IPS-15b (cell line): ENCODE data around the gene TGFB3.
A peak's percentile ranks its signal among the peaks of the same experiment; 100 is the strongest.
"Not testable (repeated sequence)": the region's sequence is repeated elsewhere in the genome, so short reads cannot be mapped to it uniquely, and the experiment has no call there.

Source experiments
- H3K27me3 ChIP-seq: one replicate; pipeline ENCODE4 v1.6.1; 2013; ENCODE audit warnings: low read length; ENCODE audit not compliant: control insufficient read depth, insufficient read depth
- H3K36me3 ChIP-seq: one replicate; pipeline ENCODE4 v1.6.1; 2013; ENCODE audit warnings: low read length; ENCODE audit not compliant: control insufficient read depth, insufficient read depth
- H3K4me1 ChIP-seq: one replicate; pipeline ENCODE4 v1.6.1; 2013; ENCODE audit warnings: mild to moderate bottlenecking, low read length; ENCODE audit not compliant: control insufficient read depth, insufficient read depth
- H3K4me3 ChIP-seq: one replicate; pipeline ENCODE4 v1.5.1; 2013; ENCODE audit warnings: low read depth, low read length
- H3K9ac ChIP-seq: one replicate; pipeline ENCODE4 v1.6.1; 2013; ENCODE audit warnings: low read depth, mild to moderate bottlenecking, low read length
- H3K9me3 ChIP-seq: one replicate; pipeline ENCODE4 v1.6.1; 2013; ENCODE audit warnings: mild to moderate bottlenecking, low read length; ENCODE audit not compliant: control insufficient read depth, insufficient read depth

TGFB3 gene

DNA sequence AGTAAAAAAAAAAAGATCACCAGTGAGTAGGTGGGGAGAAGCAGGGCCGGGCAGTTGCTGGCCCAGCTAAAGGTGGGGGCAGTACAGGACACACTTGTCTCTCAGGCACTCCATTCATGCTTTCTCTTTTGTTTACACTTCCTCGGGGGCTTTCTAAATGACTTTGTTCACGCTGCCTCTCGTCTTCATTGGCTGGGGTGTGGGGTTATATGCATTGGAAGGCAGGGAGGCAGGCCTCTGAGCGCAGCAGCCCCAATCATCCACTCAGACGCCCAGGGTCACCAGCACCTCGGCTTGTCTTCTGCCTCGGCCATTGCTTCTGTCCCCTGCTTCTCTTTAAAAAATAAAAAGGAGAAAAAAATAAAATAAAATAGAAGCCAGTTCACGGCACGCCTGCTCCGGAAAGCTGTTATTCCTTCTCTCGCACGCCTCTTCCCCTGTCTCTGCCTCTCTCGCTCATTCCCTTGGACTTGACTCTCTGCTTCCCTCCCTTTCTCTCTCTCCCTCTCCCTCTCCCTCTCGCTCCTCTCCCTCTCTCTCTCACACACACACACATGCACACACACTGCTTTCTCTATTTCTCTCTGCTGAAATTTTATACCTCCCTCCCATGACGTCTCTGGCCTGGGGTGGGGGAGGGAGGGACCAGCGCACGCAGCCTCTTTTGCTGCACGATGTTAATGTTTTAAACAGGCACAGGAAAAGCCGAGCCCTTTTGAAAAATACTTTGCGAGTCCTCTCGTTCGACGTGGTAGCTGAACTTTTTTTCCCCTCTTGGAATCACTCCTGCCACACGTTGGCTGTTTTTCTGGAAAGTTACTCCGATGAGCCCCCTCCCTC lies at the start of gene TGFB3:
Gene TGFB3, minus strand, starts transcription at position 570 of the 840 bp plus-strand sequence. CDS start 1,102 bp downstream, outside the sequence.
- Histone ChIP-seq H3K36me3 (no peaks in the 10 kb centered on the region), H3K9ac (no peak within 1 kb of the TSS), H3K4me1 (peaks cover 13% of the 10 kb centered on the region), H3K27me3 (peaks cover 26% of the 10 kb centered on the region), H3K9me3 (no peaks in the 10 kb centered on the region), H3K4me3 (peak within 1 kb of the TSS; percentile 70)

DNA sequence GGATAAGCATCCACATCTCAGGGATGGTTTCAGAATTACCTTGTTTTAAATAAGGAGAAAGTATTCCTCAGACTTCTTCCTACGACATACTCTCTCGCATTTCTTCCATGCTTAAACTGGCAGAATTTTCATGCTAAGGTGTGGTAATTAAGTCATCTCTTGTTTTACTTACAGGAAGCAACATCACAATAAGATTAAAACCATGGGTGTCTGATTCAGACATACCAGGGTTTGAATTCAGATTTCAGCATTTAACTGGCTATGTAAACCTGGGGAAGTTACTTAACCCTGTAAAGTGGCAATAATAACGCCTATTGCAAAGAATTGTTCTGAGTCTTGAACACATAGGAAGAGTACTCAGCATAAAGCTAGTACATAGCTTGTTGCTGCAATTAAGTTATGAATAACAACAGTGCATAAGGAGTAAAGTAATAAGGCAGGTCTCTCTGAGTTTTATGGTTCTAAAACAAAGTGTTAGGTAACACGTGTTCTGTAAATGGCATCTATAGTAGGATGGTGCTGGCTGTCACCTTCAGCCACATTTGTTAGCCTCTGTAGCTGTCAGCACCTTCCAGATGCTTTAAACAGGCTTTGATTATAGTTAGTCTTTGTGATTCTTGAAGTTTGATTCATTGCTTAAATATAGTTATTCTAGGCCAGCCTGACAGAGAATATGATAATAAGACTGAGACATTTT lies 42.6 kb upstream of the TGFB3 start:
- Histone ChIP-seq H3K36me3 (no peaks in the 10 kb centered on the region), H3K27me3 (no peaks in the 10 kb centered on the region), H3K4me1 (no peaks in the 10 kb centered on the region), H3K9ac (no peak overlapping the region), H3K9me3 (no peaks in the 10 kb centered on the region), H3K4me3 (no peak overlapping the region)

DNA sequence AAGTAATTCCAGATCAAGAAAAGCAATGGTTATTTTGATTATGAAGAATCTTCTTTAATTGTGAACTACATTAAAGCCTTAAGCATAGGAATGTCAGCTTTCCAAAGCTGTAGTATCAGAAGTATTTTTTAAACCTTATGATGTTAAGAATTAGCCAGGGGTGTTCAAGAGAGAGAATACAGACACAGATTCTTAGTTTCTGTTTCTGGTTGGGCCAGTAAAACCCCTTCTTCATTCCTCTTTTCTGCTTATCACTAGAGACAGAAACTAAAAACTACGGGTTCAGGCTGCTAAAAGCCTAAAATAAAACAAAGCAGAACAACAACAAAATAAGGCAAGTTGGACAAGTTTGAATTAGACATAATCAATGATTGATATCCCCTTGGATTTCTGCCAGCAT lies 42.0 kb upstream of the TGFB3 start:
- no peak overlapping the region for H3K4me3 ChIP-seq
- no peaks in the 10 kb centered on the region for H3K36me3 ChIP-seq
- H3K4me1 ChIP-seq, result no peaks in the 10 kb centered on the region
- no peaks in the 10 kb centered on the region for H3K9me3 ChIP-seq
- no peaks in the 10 kb centered on the region for H3K27me3 ChIP-seq
- H3K9ac ChIP-seq, result no peak overlapping the region

DNA sequence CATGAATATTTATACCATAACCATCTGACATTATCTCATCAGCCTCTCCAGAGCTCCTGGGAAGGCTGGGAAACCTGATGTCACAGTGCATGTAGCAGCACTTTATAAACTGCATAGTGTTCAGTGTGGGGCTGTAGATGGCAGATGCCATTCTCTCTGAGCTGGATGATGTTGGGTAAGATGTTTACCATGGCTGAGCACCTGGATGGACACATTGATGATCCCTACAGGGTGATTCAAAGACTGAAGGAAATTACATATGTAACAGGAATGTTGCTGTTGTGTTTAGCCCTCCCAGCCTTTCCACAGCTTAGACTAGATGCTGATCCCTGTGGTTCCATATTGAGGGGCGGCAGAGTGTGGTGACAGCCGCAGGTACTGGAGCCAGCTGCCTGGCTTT lies 41.2 kb upstream of the TGFB3 start:
- Histone ChIP-seq H3K4me1 (no peaks in the 10 kb centered on the region), H3K9ac (no peak overlapping the region), H3K9me3 (no peaks in the 10 kb centered on the region), H3K4me3 (no peak overlapping the region), H3K27me3 (no peaks in the 10 kb centered on the region), H3K36me3 (no peaks in the 10 kb centered on the region)

- Histone ChIP-seq H3K9ac (no peak overlapping the region), H3K36me3 (no peaks in the 10 kb centered on the region), H3K9me3 (no peaks in the 10 kb centered on the region), H3K4me1 (no peaks in the 10 kb centered on the region), H3K4me3 (no peak overlapping the region), H3K27me3 (no peaks in the 10 kb centered on the region)
Observed at GRCh38 chr14:76019676-76020075, 37.9 kb upstream of the TGFB3 start.

DNA sequence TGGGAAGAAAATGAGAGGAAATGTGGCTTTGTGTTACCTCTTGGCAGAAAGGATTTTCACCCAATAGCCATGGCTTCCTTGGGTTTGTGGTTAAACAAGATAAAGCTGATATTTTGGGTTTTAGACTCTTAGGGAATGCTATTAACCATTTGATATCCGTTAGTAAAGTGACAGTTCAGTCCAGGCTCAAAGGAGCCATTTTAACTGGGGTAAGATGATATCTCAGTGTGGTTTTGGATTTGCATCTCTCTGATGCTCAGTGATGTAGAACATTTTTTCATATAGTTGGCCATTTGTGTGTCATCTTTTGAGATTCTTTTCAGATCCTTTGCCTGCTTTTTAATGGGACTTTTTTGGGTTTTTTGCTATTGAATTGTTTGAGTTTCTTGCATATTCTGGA lies 33.9 kb upstream of the TGFB3 start:
- Histone ChIP-seq H3K9ac (no peak overlapping the region), H3K9me3 (no peaks in the 10 kb centered on the region), H3K36me3 (no peaks in the 10 kb centered on the region), H3K27me3 (no peaks in the 10 kb centered on the region), H3K4me1 (no peaks in the 10 kb centered on the region), H3K4me3 (no peak overlapping the region)

DNA sequence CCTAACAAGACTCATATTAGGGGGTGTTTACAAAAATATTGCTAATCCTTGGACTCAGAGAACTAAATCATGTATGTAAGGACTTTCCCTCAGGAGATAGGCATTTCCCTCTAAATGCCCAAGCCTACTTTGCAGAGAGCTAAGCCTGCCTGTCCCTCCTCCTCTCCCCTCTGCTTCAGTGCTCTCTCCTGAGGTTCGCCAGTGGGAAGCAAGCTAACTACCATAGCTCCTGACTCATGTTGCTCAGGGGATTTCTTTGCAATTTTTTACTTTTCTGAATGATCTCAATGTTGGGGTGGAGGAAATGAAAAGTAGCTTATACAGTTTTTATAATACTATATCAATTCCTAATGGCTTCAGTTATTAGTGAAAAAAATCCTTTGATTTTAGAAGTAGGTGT lies 33.4 kb upstream of the TGFB3 start:
- H3K27me3 ChIP-seq, result no peaks in the 10 kb centered on the region
- no peaks in the 10 kb centered on the region for H3K36me3 ChIP-seq
- H3K4me3 ChIP-seq, result no peak overlapping the region
- no peak overlapping the region for H3K9ac ChIP-seq
- no peaks in the 10 kb centered on the region for H3K9me3 ChIP-seq
- no peaks in the 10 kb centered on the region for H3K4me1 ChIP-seq

DNA sequence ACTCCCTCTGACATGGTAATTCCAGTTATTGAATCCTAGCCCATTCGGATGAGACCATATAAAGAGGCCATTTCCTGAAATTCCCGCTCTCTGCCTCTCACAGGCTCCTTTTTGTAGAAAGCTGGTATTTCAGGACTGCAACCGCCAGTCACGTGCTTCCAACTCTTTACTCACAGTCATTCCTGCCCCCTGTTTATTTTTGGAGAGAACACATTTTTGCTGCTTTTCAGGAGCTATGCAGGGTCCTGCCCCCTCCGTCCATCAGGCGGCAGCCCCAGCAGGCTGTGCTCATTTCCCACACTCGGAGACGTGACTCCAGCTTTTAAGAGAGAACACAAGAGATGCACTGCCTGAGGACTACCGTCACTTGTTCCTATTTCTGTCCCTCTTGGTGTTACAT lies 30.6 kb upstream of the TGFB3 start:
- Histone ChIP-seq H3K36me3 (no peaks in the 10 kb centered on the region), H3K4me1 (no peaks in the 10 kb centered on the region), H3K9ac (no peak overlapping the region), H3K27me3 (no peaks in the 10 kb centered on the region), H3K4me3 (no peak overlapping the region), H3K9me3 (no peaks in the 10 kb centered on the region)

DNA sequence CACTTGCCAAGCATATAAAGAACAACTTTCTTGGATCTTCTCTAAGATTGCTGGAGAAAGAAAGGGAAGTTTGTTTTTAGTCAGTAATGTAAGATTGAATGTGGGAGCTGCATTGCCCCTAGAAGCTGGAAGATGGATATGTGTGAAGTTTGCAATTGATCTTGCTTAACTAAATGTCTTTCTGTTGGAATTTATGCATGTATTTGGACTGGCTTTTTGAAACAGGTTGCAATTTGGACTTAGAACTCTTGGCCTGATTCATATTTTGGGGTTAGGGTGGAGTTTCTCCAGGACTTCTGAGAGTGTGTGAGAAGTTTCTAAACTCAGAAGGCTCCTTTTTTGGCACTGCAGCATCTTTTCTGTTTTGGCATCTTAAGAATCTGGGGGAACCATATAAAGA lies 30.1 kb upstream of the TGFB3 start:
- no peaks in the 10 kb centered on the region for H3K9me3 ChIP-seq
- no peaks in the 10 kb centered on the region for H3K36me3 ChIP-seq
- no peak overlapping the region for H3K9ac ChIP-seq
- H3K4me1 ChIP-seq, result no peaks in the 10 kb centered on the region
- H3K27me3 ChIP-seq, result no peaks in the 10 kb centered on the region
- H3K4me3 ChIP-seq, result no peak overlapping the region

- not testable (repeated sequence) for H3K4me3 ChIP-seq, H3K9ac ChIP-seq, H3K36me3 ChIP-seq, H3K27me3 ChIP-seq, H3K9me3 ChIP-seq, H3K4me1 ChIP-seq
Observed at GRCh38 chr14:76009627-76010026, 27.8 kb upstream of the TGFB3 start.

- Histone ChIP-seq H3K4me1 (no peaks in the 10 kb centered on the region), H3K9ac (no peak overlapping the region), H3K4me3 (no peak overlapping the region), H3K36me3 (no peaks in the 10 kb centered on the region), H3K9me3 (no peaks in the 10 kb centered on the region), H3K27me3 (no peaks in the 10 kb centered on the region)
Observed at GRCh38 chr14:76007852-76008251, 26.1 kb upstream of the TGFB3 start.

GRCh38 chr14:76007379-76007778 lies 25.6 kb upstream of the TGFB3 start:
- no peak overlapping the region for H3K4me3 ChIP-seq
- H3K36me3 ChIP-seq, result no peaks in the 10 kb centered on the region
- no peaks in the 10 kb centered on the region for H3K9me3 ChIP-seq
- no peak overlapping the region for H3K9ac ChIP-seq
- no peaks in the 10 kb centered on the region for H3K4me1 ChIP-seq
- no peaks in the 10 kb centered on the region for H3K27me3 ChIP-seq
